Measurements from ENCODE around the gene TF. TPM values are rescaled to one million over a fixed set of nuclear protein-coding genes. Genes with fewer than 3 reads are reported as not detected.

The TF gene
- total and polyA plus RNA-seq, 2 experiments from 2014 or later = 0.33 to 3.0 TPM

- Histone ChIP-seq H3K4me3 (no peak overlapping the region), H3K4me1 (ENCODE audit: low read depth) (no peaks in the 10 kb centered on the region), H3K9me3 (ENCODE audit: low read depth) (no peaks in the 10 kb centered on the region), H3K36me3 (no peaks in the 10 kb centered on the region), H3K27ac (no peak overlapping the region), H3K27me3 (peaks cover 3% of the 10 kb centered on the region)
- DNase-seq (ENCODE audit: low read depth in 1 of 2, low spot score in 1 of 2) = no peak
- TF ChIP-seq, protein P1, sequence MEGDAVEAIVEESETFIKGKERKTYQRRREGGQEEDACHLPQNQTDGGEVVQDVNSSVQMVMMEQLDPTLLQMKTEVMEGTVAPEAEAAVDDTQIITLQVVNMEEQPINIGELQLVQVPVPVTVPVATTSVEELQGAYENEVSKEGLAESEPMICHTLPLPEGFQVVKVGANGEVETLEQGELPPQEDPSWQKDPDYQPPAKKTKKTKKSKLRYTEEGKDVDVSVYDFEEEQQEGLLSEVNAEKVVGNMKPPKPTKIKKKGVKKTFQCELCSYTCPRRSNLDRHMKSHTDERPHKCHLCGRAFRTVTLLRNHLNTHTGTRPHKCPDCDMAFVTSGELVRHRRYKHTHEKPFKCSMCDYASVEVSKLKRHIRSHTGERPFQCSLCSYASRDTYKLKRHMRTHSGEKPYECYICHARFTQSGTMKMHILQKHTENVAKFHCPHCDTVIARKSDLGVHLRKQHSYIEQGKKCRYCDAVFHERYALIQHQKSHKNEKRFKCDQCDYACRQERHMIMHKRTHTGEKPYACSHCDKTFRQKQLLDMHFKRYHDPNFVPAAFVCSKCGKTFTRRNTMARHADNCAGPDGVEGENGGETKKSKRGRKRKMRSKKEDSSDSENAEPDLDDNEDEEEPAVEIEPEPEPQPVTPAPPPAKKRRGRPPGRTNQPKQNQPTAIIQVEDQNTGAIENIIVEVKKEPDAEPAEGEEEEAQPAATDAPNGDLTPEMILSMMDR (IDR thresholded peaks at IDR 0.05; ENCODE audit: low read depth, low read length) = no peak
Observed at GRCh38 chr3:133838916-133839800, 93.0 kb downstream of the TF start.

DNA sequence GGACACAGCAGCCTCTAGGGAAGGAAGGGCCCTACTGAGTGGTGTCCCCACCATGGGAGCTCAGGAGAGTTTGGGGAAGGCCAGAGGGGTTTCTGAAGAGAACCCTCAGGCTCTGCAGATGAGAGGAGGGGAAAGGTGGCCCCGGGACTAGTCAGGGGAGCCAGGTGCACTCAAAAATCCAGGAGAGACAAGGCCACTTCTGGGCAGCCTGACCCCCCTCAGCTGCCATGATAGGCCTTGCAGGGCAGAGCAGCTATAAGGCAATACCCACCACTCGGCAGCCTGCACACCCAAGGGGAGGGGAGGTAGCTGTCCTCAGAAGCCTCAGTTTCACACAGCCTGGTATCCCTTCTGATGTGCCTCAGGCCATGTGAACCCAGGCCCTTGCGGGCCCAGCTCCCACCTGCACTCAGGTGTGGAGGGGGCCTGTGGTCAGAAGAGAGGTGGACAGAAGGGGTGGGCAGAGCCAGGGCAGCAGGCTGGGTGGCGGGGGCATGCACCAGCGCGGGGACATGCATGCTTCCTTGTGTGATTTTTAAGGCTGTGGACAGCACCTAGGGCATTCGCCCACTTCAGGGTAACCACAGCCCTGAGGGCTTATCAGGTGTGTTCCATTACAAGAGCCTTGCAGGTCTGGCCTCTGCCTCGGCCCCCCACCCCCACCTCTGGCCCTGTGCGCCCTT, 94.0 kb downstream of the TF start:
- DNase-seq (ENCODE audit: low read depth in 1 of 2, low spot score in 1 of 2) = no peak
- Histone ChIP-seq H3K9me3 (ENCODE audit: low read depth) (no peaks in the 10 kb centered on the region), H3K4me1 (ENCODE audit: low read depth) (no peaks in the 10 kb centered on the region), H3K27me3 (peaks cover 4% of the 10 kb centered on the region), H3K36me3 (no peaks in the 10 kb centered on the region), H3K27ac (no peak overlapping the region), H3K4me3 (no peak overlapping the region)
- TF ChIP-seq, protein P1 (IDR thresholded peaks at IDR 0.05; ENCODE audit: low read depth, low read length) = no peak

- Histone ChIP-seq H3K9me3 (ENCODE audit: low read depth) (no peaks in the 10 kb centered on the region), H3K4me3 (no peak overlapping the region), H3K36me3 (no peaks in the 10 kb centered on the region), H3K27ac (no peak overlapping the region), H3K4me1 (ENCODE audit: low read depth) (no peaks in the 10 kb centered on the region), H3K27me3 (peaks cover 7% of the 10 kb centered on the region)
- no peak for DNase-seq (ENCODE audit: low read depth in 1 of 2, low spot score in 1 of 2)
- TF ChIP-seq, protein P1 (IDR thresholded peaks at IDR 0.05; ENCODE audit: low read depth, low read length) = no peak
Observed at GRCh38 chr3:133840767-133841166, 94.6 kb downstream of the TF start.

- TF ChIP-seq, protein P1 (IDR thresholded peaks at IDR 0.05; ENCODE audit: low read depth, low read length) = no peak
- no peak overlapping the region for H3K27ac ChIP-seq
- H3K36me3 ChIP-seq = no peaks in the 10 kb centered on the region
- no peaks in the 10 kb centered on the region for H3K9me3 ChIP-seq (ENCODE audit: low read depth)
- no peaks in the 10 kb centered on the region for H3K4me1 ChIP-seq (ENCODE audit: low read depth)
- no peak for DNase-seq (ENCODE audit: low read depth in 1 of 2, low spot score in 1 of 2)
- peaks cover 7% of the 10 kb centered on the region for H3K27me3 ChIP-seq
- no peak overlapping the region for H3K4me3 ChIP-seq
Observed at GRCh38 chr3:133841196-133841595, 95.0 kb downstream of the TF start.

GRCh38 chr3:133842158-133842557, 96.0 kb downstream of the TF start:
- TF ChIP-seq, protein P1 (IDR thresholded peaks at IDR 0.05; ENCODE audit: low read depth, low read length) = no peak
- H3K4me1 ChIP-seq (ENCODE audit: low read depth) = no peaks in the 10 kb centered on the region
- H3K27ac ChIP-seq = no peak overlapping the region
- H3K36me3 ChIP-seq = no peaks in the 10 kb centered on the region
- no peak overlapping the region for H3K4me3 ChIP-seq
- no peaks in the 10 kb centered on the region for H3K9me3 ChIP-seq (ENCODE audit: low read depth)
- DNase-seq (ENCODE audit: low read depth in 1 of 2, low spot score in 1 of 2) = no peak
- H3K27me3 ChIP-seq = peaks cover 7% of the 10 kb centered on the region
